Activated CD8-positive, alpha-beta memory T cell treated with anti-CD3 and anti-CD28 coated beads, Interleukin-2, amount 50 U/mL, for 48 hours (primary cell): ENCODE data around the gene CRELD1.
"Not testable (repeated sequence)": the region's sequence is repeated elsewhere in the genome, so short reads cannot be mapped to it uniquely, and the experiment has no call there.

ENCODE experiments used
- DNase-seq: peaks from one replicate; pipeline ENCODE4 v3.0.0-alpha.2; 2020

Gene CRELD1

DNA sequence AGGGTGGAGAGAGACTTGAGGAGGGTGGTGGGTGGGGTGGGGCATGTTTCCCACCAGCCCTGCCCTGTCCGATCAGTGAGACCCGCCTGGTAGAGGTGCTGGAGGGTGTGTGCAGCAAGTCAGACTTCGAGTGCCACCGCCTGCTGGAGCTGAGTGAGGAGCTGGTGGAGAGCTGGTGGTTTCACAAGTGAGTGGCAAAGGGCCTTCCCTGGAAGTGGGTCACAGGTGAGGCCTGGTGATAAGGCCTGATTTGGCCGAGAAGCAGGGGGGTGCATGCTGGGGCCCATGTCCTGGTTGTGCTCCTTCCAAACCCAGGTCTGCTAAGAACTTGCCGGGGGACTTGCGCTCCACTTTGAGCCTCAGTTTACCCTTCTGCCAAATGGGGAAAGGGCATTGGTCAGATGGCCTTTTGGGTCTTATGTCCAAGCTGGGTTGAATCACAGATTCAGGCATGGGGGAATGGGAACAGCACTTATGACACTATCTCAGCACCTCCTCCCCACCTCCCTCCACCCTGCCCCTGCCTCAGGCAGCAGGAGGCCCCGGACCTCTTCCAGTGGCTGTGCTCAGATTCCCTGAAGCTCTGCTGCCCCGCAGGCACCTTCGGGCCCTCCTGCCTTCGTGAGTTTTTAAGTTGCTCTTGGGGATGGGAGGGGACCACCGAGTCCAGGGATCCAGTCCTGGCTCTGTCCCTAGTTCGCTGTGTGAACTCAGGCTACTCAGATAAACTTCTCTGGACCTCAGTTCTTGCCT is 4.0 kb downstream of the CRELD1 start:
- DNase-seq = no peak

DNA sequence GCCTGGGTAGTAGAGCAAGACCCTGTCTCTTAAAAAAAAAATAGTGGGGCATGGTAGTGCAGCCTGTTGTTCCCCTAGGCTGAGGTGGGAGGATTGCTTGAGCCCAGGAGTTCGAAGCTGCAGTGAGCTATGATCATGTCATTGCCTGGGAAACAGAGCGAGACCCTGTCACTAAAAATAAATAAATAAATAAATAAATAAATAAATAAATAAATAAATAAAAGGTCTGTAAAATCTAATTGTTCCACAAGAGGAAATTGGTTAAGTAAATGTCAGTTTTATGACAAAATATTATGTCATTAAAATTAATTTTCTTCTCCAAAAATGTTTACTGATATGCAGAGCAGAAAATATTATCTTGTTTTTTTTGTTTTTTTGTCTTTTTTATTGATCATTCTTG is 5.3 kb downstream of the CRELD1 start:
- no peak for DNase-seq

DNA sequence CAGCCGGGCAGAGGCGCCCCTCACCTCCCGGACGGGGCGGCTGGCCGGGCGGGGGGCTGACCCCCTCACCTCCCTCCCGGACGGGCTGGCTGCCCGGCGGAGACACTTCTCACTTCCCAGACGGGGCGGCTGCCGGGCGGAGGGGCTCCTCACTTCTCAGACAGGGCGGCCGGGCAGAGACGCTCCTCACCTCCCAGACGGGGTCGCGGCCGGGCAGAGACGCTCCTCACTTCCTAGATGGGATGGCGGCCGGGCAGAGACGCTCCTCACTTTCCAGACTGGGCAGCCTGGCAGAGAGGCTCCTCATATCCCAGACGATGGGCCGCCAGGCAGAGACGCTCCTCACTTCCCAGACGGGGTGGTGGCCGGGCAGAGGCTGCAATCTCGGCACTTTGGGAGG is 6.3 kb downstream of the CRELD1 start:
- not testable (repeated sequence) for DNase-seq

DNA sequence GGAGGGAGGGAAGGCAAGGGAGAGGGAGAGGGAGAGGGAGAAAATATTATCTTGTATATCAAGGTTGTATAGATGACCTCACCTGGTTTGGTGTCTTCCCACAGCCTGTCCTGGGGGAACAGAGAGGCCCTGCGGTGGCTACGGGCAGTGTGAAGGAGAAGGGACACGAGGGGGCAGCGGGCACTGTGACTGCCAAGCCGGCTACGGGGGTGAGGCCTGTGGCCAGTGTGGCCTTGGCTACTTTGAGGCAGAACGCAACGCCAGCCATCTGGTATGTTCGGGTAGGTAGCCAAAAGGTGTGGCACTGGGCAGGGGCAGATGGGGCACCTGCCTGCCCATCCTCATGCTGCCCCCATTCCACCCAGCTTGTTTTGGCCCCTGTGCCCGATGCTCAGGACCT is 7.1 kb downstream of the CRELD1 start:
- DNase-seq = no peak

DNA sequence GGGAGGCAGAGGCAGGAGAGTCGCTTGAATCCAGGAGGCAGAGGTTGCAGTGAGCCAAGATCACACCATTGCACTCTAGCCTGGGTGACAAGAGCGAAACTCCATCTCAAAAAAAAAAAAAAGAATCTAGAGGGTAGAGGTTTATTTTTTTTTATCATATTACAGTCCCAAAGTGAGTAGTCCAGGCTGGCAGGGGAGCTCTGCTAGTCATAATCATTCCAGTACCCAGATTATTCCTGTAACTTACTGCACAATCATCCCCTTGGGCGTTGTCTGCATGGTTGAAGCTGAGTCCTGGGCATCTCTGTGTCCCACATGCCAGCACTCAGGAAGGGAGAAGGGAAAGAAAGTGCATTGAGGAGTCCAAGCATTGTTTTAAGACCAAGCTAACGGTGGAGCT is 8.5 kb downstream of the CRELD1 start:
- no peak for DNase-seq

DNA sequence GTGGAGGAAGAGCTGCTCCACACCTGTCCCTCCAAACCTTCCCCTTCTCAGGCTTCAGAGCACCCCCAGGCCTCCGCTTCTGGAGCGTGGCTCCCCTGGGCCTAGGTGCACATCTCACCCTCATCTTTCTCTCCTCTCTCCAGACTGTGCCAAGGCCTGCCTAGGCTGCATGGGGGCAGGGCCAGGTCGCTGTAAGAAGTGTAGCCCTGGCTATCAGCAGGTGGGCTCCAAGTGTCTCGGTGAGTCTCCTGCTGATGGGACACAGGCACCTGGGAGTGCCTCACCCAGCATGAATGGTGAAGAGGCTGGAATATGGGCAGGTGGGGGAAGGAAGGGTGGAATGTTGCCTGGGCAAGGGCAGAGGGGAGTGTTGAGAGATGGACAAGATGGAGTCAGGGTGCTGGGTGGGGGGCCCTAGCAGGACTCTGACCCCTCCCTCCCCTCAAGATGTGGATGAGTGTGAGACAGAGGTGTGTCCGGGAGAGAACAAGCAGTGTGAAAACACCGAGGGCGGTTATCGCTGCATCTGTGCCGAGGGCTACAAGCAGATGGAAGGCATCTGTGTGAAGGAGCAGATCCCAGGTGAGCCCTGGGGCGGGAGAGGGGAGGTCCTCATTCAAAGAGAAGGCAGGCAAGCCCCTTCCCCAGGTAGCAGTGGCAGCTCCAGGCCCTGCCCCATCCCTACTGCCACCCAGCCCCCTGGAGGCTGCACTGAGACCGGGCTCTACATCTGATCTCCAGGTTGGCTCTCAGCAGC is 9.5 kb downstream of the CRELD1 start:
- DNase-seq = no peak

DNA sequence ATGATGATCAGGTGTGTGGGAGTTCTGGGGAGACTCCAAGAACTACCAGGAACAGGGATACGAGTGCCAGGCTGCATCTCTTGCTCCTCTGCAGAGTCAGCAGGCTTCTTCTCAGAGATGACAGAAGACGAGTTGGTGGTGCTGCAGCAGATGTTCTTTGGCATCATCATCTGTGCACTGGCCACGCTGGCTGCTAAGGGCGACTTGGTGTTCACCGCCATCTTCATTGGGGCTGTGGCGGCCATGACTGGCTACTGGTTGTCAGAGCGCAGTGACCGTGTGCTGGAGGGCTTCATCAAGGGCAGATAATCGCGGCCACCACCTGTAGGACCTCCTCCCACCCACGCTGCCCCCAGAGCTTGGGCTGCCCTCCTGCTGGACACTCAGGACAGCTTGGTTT is 10.6 kb downstream of the CRELD1 start:
- no peak for DNase-seq

DNA sequence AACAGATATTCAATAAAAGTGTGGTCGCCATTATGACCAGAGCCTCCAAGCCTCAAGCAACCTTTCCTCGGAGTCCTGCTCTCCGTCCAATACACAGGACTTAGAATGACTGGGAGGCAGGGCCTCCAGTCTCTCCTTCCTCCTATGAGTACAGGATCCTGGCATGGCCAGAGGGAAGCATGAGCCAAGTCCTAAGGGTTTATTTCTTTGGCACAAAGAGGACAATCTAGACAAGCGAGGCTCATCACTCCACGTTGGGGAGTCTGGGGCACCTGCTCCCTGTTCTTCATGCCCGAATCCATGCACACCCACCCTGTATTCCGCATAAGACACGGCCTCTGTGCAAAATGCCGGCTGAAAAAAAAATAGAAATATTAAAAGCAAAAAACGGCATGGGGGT is 11.7 kb downstream of the CRELD1 start:
- DNase-seq = no peak

DNA sequence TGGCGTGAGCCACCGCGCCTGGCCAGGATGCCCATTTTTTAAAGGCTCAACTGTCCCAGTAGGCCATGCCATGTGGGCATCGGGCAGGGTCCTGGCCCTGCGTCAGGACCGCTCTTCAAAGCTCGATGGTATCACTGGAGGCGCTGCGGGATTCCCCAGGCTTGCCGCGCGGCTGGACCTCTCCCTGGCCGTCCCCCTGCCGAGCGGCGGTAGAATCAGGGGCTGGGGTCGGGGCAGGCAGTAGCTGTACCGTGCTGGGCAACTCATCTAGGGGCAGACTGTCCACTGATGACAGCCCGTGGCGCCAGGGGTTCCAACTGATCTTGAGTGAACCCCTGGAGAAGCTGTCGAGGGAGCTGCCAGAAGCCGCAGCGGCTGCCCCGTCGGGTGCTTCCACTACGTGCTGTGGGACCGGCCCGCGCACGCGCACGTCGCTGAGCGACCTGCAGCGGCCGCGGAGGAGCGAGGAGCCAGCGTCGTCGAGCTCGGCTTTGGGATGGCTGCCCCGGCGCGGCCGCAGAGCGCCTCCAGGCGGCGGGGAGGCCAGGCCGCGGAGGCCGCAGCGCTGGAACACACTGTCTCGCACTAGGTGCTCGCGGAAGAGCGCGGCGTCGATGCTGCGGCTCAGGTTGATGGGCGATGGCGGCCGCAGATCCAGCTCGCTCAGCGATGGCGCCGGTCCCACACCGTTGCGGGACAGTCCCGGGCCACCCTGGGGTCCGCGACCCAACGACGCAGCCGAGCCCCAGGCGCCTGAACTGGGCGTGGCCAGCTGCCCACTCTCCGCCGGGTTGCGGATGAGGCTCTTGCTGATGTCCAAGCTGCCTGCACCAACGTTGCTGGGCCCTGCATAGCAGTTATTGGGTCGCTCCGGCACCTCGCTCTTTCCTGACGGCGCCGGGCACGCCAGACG is 12.7 kb downstream of the CRELD1 start:
- DNase-seq = peak; percentile 86

DNA sequence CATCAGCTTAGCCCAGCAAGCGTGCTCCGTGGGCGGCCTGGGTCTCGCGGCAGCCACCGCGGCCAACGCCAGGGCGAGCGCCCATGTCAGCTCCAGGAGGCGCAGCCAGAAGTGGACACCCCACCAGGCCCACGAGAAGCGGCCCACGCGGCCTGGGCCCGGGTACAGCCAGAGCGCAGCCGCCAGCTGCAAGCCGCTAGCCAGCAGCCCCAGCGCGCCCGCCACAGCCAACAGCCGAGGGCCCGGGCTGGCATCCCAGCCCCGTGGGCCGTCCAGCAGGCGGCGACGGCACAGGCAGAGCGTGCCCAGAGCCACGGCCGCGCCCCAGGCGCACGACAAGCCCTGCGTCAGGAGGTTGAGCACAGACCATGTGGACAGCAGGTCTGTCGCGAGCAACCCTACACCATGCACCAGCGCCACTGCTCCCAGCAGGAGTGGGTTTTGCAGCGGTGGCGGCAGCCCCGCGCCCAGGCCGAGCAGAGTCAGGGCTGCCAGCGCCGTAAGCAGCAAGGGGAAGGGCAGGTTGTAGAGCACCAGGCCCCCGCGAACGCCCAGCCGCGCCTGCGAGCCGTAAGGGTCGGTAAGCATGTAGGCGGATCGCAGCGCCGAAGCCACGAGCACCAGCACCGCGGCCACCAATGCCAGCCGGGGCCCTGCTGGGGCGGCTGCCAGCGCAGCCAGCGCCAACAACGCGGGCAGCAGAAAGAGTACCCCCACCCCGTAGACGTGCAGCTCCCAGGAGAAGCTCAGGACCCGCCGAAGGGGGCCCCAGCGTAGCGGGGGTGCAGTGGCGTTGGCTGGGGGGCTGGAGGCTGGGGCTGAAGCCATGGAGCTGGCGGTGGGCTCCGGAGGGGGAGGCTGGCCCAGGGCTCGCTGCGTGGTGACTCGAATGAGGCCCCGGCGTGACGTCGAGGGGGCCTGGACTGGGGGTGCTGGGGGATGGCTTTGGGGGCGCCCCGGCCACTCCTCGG is 13.7 kb downstream of the CRELD1 start:
- DNase-seq = no peak

DNA sequence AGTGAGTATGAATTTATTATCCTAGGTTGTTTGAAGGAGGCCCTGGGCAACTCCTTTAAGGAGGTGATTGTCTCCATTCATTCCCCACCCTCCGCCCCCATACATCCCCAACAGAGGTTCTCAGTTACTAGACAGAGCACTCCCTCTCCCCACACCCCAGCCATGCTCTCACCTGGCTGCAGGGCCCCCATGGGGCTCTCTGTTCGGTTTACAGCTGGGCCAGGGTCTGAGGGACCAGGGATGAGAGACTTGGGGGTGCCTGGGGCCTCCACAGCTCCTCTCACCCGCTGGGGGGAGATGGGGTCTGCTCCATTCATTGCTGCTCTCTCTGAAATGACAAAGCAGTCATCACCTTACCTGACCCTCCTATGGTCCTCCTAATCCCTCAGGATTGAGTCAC is 15.0 kb downstream of the CRELD1 start:
- no peak for DNase-seq

DNA sequence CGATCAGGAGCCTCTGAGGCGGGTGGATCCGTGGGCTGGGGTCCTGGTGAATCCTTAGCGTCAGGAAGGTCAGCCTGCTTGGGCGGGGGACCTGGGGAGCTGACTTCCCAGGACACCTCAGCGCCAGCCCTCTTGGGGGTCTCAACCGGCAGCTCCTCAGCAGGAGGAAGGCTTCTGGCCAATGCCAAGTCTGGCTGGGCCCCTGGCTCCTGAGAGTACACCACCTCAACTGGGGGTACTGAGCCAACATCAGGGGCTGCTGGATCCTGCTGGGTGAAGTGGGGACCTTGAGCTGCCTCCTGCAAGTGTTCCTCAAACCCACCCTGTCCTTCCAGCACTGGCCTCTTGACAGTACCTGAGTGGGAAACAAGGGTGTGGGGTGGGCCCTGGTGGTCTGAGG is 15.5 kb downstream of the CRELD1 start:
- DNase-seq = no peak

DNA sequence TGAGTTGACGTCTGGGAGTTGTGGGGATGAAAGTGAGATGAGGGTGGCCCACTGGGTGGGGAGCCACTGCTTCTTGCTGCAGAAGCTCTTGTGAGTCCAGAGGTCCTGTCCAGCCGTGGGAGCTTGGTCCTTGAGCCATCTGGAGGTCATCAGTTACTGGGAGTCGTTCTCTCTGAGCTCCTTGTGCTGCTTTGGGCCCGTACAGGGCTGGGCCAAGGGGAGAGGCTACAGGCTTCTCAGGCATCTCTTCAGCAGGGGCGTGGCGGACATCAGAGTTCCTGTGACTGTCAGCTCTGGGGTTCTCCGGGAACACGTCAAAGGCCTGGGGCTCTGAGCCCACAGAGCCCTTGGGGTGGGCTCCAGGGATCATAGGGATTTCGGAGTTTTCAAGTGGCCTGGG is 16.0 kb downstream of the CRELD1 start:
- DNase-seq = no peak

DNA sequence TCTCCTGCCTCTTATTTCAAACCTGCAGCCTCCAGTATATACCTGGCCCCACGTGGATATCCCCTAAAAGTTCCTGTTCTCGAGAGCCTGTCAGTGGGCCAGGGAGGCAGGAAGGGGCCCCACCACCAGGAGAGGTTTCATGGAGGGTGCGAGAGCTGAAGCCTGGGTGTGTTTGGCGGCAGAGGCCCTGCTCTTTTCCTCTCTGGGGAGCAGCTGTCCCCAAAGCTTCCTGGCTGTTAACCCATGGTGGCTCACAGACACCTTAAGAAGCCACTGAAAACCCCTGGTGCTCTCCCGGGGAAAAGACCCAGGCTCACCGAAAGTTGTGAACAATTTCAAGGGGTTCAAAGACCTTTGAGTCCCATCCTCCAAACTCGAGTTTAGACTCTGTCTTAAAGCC is 17.5 kb downstream of the CRELD1 start:
- DNase-seq = no peak

DNA sequence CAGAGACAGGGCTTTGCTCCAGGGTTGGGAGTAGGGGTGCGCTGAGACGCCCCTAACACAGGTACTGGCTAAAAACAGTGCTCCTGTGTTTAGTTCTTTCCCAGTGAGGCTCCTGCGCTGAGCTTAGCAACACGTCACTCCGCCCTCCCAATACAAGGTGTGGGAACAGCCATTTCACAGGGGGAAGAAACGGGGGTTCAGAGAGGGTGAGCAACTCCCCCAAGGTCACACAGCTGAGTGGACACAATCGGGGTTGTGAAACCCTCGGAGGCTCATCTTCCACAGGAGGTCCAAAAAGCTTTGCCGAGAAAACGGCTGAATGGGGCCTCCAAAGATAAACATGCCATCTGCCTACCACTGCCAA is 17.9 kb downstream of the CRELD1 start:
- no peak for DNase-seq

DNA sequence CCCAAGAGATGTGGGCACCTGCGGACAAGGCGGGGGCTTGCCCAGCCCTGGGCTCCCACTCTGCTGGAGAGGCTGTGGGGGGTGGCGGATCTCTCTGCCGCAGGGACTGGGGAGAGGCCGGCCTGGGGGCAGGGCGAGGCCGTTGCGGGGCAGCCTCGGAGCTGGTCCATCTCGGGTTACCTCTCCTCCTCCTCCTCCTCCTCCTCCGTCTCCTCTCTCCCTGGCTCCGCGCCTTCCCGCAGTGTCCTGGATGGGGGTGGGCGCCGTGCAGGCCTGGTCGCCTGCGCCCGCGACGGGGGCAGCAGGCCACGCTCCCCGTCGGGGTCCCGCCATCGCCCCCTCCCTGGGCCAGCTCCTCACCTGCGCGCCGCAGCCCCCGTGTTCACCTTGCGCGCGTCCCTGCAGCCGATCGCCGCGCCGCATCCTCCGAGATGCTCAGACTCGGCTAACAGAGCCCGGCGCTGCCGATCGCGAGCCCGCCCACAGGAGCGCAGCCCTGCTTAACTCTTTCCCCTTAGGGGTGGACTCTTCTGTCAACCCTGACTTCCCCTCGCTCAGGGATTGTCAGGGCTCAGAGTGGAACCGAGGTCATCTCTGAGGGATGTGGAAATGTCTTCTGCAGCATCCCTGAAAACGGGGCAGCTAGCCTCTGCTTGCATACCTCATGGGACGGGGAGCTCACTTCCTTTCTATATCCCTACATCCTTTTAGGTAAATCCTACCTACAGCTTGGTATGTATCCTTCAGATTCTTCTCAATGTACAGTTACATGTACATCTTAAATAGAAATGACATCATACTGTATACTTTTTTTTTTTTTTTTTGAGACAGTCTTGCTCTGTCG is 18.6 kb downstream of the CRELD1 start, which contains the start of gene PRRT3:
TSS of gene PRRT3 (minus strand) at position 447 of the 844 bp plus-strand sequence. CDS start 2,293 bp downstream, outside the sequence.
- peak; percentile 84 for DNase-seq

DNA sequence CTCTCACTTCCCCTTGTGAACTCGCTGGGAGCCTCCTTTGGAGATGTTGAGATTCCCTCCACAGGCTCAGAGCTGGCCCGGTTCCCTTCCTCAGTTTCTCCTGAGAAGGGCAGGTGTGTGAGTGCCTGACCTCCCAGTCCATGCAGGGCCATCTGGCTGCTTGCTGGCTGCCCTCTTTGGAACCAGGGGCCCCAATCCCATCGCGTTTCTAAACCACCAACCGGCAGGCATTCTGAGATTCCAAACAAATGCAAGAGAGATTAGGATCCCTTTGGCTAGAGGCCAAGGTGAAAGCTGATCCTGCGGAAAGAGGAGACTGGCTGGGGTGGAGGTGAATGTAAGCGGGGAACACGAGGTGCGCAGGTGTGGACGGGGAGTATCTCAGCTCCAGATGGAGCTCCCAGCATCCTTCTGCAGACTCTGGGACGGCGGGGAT is 21.5 kb downstream of the CRELD1 start:
- DNase-seq = no peak

DNA sequence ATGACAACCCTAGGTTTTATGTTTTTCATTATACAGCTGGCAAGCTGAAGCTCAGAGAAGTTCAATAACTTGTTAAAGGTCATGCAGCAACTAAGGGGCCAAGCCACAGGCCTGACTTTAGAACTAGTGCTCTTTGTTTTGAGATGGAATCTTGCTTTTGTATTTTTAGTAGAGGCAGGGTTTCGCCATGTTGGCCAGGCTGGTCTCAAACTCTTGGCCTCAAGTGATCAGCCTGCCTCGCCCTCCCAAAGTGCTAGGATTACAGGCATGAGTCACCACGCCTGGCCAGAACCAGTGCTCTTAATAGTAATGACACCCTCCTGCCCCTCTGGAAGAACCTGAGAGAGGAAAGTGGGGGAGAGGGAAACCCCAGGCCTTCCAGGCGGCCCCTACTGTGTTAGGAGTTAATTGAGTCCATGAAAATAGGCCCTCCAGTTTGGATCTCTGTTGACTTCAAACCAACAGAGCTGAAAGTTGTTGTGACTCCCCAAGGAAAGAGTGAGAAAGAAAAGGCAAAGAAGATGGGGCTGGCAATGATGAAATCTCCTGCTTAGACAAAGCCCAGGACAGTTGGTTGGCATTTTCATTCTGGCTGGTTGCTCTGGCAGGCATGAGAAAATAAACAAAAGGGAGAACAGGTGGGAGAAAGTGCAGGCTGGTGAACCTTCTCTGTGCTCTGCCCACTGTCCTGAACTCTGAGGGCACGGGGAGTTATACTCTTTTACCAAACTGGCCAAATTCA is 22.1 kb downstream of the CRELD1 start:
- DNase-seq = no peak

DNA sequence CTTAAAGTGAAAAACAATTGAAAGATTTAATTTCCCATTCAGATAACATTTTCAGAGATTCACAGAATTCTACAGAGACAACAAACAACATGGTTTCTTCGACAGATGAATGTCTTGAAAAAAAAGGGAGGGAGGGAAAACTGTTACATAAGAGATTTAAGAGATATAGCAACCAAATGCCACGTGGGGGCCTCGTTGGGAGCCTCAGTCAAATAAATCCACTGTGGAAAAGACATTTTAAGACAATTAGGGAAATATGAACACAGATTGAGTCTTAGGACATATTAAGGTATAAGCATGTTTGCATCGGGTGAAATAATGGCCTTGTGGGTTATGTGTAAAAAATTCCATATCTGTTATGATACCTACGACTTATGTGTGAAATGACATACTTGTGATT is 23.6 kb downstream of the CRELD1 start:
- DNase-seq = no peak

DNA sequence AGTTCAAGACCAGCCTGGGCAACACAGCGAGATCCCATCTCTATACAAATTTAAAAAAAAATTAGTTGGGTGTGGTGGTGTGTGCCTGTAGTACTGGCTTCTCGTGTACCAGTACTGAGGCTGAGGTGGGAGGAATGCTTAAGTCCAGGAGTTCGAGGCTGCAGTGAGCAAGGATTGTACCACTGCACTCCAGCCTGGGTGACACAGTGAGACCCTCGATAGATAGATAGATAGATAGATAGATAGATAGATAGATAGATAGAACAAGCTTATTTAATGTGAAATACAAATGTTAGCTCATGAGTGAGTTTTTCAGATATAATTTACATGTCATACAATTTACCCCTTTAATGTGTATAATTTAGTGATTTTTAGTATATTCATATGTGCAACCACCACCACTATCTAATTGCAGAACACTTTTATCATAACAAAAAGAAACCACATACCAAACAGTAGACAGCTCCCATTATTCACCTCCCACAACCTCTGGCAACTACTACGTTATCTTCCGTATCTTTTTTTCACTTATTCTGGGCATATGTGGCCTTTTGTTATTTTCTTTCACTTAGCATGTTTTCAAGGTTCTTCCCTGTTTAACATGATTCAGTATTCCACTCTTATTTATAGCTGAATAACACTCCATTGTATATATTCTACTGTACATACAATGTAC is 31.7 kb downstream of the CRELD1 start:
- no peak for DNase-seq
